HepG2 (cell line): ENCODE measurements around the gene CNOT10. TPM values are rescaled to one million over a fixed set of nuclear protein-coding genes. Genes with fewer than 3 reads are reported as not detected.
A peak's percentile ranks its signal among the peaks of the same experiment; 100 is the strongest.
"Not testable (repeated sequence)": the region's sequence is repeated elsewhere in the genome, so short reads cannot be mapped to it uniquely, and the experiment has no call there.

Experiments used
- ATAC-seq: fragments of 200-7000 bp; cut with Tn5 transposase; 3 replicates; pipeline ENCODE4 v1.9.1; 2020; ENCODE audit warnings: mild to moderate bottlenecking, moderate library complexity
- BruUV-seq: library from RNA; stranded (reverse); fragments of 400-500 nt; replicated peaks from 2 replicates; lab custom pipeline; 2021; lab: Mats Ljungman, UMichigan
- CTCF ChIA-PET: fragments of 300-600 bp; formaldehyde crosslinking; extraction: SDS; loops from one replicate; lab custom pipeline; 2021; ENCODE audit warnings: low total read pairs, inconsistent platforms, low intra/inter-chr PET ratio; lab: Yijun Ruan, JAX
- POLR2A ChIA-PET: fragments of 350-600 bp; sonication (Branson Sonifier 250); formaldehyde crosslinking; loops from one replicate; lab custom pipeline; 2020; ENCODE audit warnings: antibody characterized with exemption, inconsistent platforms; lab: Yijun Ruan, JAX
- DNase-seq: peaks from one replicate; pipeline ENCODE4 v3.0.0-alpha.2; 2015; ENCODE audit warnings: low spot score
- FAIRE-seq: peaks from 3 replicates; lab custom pipeline; 2011; peaks lifted over from hg19 to GRCh38; lab: Jason Lieb, UNC
- H2AFZ ChIP-seq: one replicate; pipeline ENCODE4 v1.6.1; 2011; ENCODE audit warnings: low read length, inconsistent platforms
- H3K27ac ChIP-seq: fragments of 300-600 bp; 3 replicates; pipeline ENCODE4 v1.8.0; 2011; ENCODE audit warnings: mixed run types, mild to moderate bottlenecking, mixed read lengths, low read length, inconsistent platforms; ENCODE audit not compliant: insufficient read depth; ENCODE audit errors: extremely low read length
- H3K27me3 ChIP-seq, 2 experiments: fragments of 200-600 bp in 1 of 2; 2 replicates in 1 of 2; 3 replicates in 1 of 2; pipeline versions ENCODE4 v1.6.0 to v1.8.0; 2011; ENCODE audit warnings: low read length in 2 of 2, mild to moderate bottlenecking in 2 of 2, moderate library complexity in 2 of 2, inconsistent platforms in 1 of 2; ENCODE audit not compliant: insufficient read depth in 2 of 2, control insufficient read depth in 1 of 2
- H3K36me3 ChIP-seq, 2 experiments: fragments of 200-600 bp in 1 of 2; replicated peaks in 1 of 2; 2 replicates in 1 of 2; 3 replicates in 1 of 2; pipeline versions ENCODE4 v1.5.1 to v1.8.0; 2011; ENCODE audit warnings: low read length in 2 of 2, inconsistent platforms in 1 of 2; ENCODE audit not compliant: insufficient read depth in 2 of 2, control insufficient read depth in 1 of 2
- H3K4me1 ChIP-seq: 2 replicates; pipeline ENCODE4 v1.5.1; 2012; ENCODE audit warnings: low read length, inconsistent platforms; ENCODE audit not compliant: insufficient read depth
- H3K4me2 ChIP-seq: 2 replicates; pipeline ENCODE4 v1.6.0; 2011; ENCODE audit warnings: low read depth, low read length, inconsistent platforms
- H3K4me3 ChIP-seq, 3 experiments: fragments of 200-600 bp in 1 of 3; sonication (generic), shearing (Covaris generic) in 1 of 3; replicated peaks in 1 of 3; 2 replicates each; pipeline ENCODE4 v1.5.1; 2011 to 2016; ENCODE audit warnings: low read length in 3 of 3, inconsistent platforms in 2 of 3, low read depth in 2 of 3, mild to moderate bottlenecking in 2 of 3, control low read depth in 1 of 3, mixed read lengths in 1 of 3; ENCODE audit not compliant: insufficient read depth in 1 of 3
- H3K79me2 ChIP-seq: one replicate; pipeline ENCODE4 v1.6.1; 2011; ENCODE audit warnings: low read length, inconsistent platforms; ENCODE audit not compliant: insufficient read depth
- H3K9ac ChIP-seq: 2 replicates; pipeline ENCODE4 v1.6.0; 2011; ENCODE audit warnings: mild to moderate bottlenecking, low read depth, low read length, inconsistent platforms; ENCODE audit not compliant: insufficient read depth
- H3K9me3 ChIP-seq: 2 replicates; pipeline ENCODE4 v1.5.1; 2012; ENCODE audit warnings: mild to moderate bottlenecking, low read length
- H4K20me1 ChIP-seq: 2 replicates; pipeline ENCODE4 v1.6.0; 2011; ENCODE audit warnings: inconsistent platforms, mild to moderate bottlenecking, low read length, moderate library complexity; ENCODE audit not compliant: insufficient read depth
- FOXM1 ChIP-seq: sonication (generic); formaldehyde crosslinking; IDR thresholded peaks from 2 replicates; pipeline ENCODE4 v1.5.0; 2020; ENCODE audit warnings: missing genetic modification reagents
- FOXP1 ChIP-seq, 2 experiments: fragments of 450-650 bp in 1 of 2; IDR thresholded peaks; 2 replicates each; pipeline ENCODE4 v1.6.1; 2017 to 2018; ENCODE audit warnings: antibody characterized with exemption in 1 of 2
- HNF1A ChIP-seq, 2 experiments: sonication (generic) in 1 of 2; formaldehyde crosslinking in 1 of 2; IDR thresholded peaks; 2 replicates each; pipeline versions ENCODE4 v1.4.0 to v1.6.1; 2016 to 2020; ENCODE audit warnings: borderline replicate concordance in 1 of 2, low read depth in 1 of 2, mild to moderate bottlenecking in 1 of 2, missing genetic modification reagents in 1 of 2
- KLF12 ChIP-seq: sonication (generic); formaldehyde crosslinking; IDR thresholded peaks from 2 replicates; pipeline ENCODE4 v1.4.0; 2020; ENCODE audit warnings: missing genetic modification reagents, borderline replicate concordance
- NFIB ChIP-seq: sonication (generic); formaldehyde crosslinking; IDR thresholded peaks from 2 replicates; pipeline ENCODE4 v1.9.0; 2021; ENCODE audit warnings: missing genetic modification reagents, mild to moderate bottlenecking, borderline replicate concordance
- NR1H2 ChIP-seq: sonication (generic); formaldehyde crosslinking; IDR thresholded peaks from 2 replicates; pipeline ENCODE4 v1.8.1; 2022; ENCODE audit warnings: low read depth, missing genetic modification reagents, borderline replicate concordance
- RBM22 ChIP-seq: fragments of 200-400 bp; formaldehyde crosslinking; optimal IDR thresholded peaks from 2 replicates; pipeline ENCODE3; 2017; ENCODE audit warnings: mild to moderate bottlenecking, low read length, moderate library complexity
- SP2 ChIP-seq: sonication (generic); formaldehyde crosslinking; IDR thresholded peaks from 2 replicates; pipeline ENCODE4 v1.5.1; 2020; ENCODE audit warnings: mild to moderate bottlenecking, missing genetic modification reagents
- SRSF1 ChIP-seq: fragments of 200-400 bp; formaldehyde crosslinking; optimal IDR thresholded peaks from 2 replicates; pipeline ENCODE3; 2017; ENCODE audit warnings: mild to moderate bottlenecking, low read depth, low read length, moderate library complexity
- WGBS: methylation state at CpG from one replicate; pipeline ENCODE4 v1.1.6; 2017; ENCODE audit warnings: low lambda C conversion rate; 5-methylcytosine and 5-hydroxymethylcytosine counted together
- in situ Hi-C: cut with HindIII; loops from 2 replicates; pipeline ENCODE4 v1.10.0; 2017; ENCODE audit warnings: low pct_unique_long_range_greater_than_20kb; ENCODE audit not compliant: extremely low pct_ligation_motif_present
- intact Hi-C: fragments of 100-400 bp; cut with micrococcal nuclease; formaldehyde crosslinking; loops from one replicate; pipeline ENCODE4 v1.10.0; 2022; ENCODE audit not compliant: unreplicated experiment
- polyA plus RNA-seq, 8 experiments: library from polyadenylated mRNA; depleted of rRNA in 3 of 8; stranded (reverse) in 7 of 8; unstranded in 1 of 8; fragments of >200 nt; fragmentation: Illumina TruSeq in 4 of 8; extraction: Trizol in 4 of 8; gene quantifications; 2 replicates each; pipeline versions ENCODE4 v1.2.1 to v1.2.3, GENCODE V29; 2011 to 2016; ENCODE audit warnings: low read depth in 4 of 8, missing spikeins in 1 of 8, mixed read lengths in 1 of 8; ENCODE audit not compliant: insufficient read depth in 1 of 8
- total RNA-seq, 5 experiments: library from RNA; depleted of rRNA; stranded (reverse); fragments of >200 nt; fragmentation: Illumina TruSeq; extraction: Trizol; gene quantifications; 2 replicates each; pipeline ENCODE4 v1.2.3, GENCODE V29; 2016; ENCODE audit warnings: low read depth in 1 of 5
- TF ChIP-seq, protein P1 (sequence below): sonication (generic); formaldehyde crosslinking; IDR thresholded peaks from 2 replicates; pipeline ENCODE4 v1.8.0; 2022; ENCODE audit warnings: missing genetic modification reagents, low read depth, mild to moderate bottlenecking, borderline replicate concordance

The CNOT10 gene
- total and polyA plus RNA-seq, 2 of the 13 experiments (the other 11 are each of a cell fraction or from before 2014, with no cell fraction given): 21.2 to 34.1 TPM

- TF ChIP-seq KLF12 (CRISPR knock-in tag) (0 out of 2 replicates have a peak, but pooled peaks have one; percentile 6), FOXP1 (IDR thresholded peaks at IDR 0.05) (0 out of 2 replicates have a peak, but pooled peaks have one; percentile 7)
- BruUV-seq; H4K20me1 ChIP-seq; H3K36me3 ChIP-seq; H3K27me3 ChIP-seq; H2AFZ ChIP-seq; ATAC-seq; DNase-seq; FAIRE-seq; H3K9me3 ChIP-seq; TF ChIP-seq FOXP1 (CRISPR knock-in tag; IDR thresholded peaks at IDR 0.05): not testable (repeated sequence)
- Histone ChIP-seq H3K4me1 (peaks cover 43% of the 10 kb centered on the region), H3K27ac (peak overlapping the region; percentile 85), H3K4me2 (peak overlapping the region; percentile 84), H3K9ac (peak overlapping the region; percentile 81; the same call in 1 of the 2 replicates), H3K79me2 (peaks cover 15% of the 10 kb centered on the region), H3K4me3 (peak overlapping the region in 2 of 3 experiments; percentile 71 to 81; a peak in 2 of 6 replicates)
- POLR2A ChIA-PET: interaction anchor here (1.0 to 7.4 kb wide), 5 partner anchors 11 to 121 kb away, joined by 3 to 57 read pairs (median 6); no protein-coding TSS in a partner anchor
- CTCF ChIA-PET: interaction anchor here (0.9 to 1.6 kb wide), 2 partner anchors 35 to 48 kb away, joined by 5 to 6 read pairs; no protein-coding TSS in a partner anchor
- in situ Hi-C loops (loop anchor here (5.0 kb wide), 2 partner anchors 35 to 45 kb away; partner anchors contain the start of gene TRIM71), intact Hi-C loops (loop anchor here (1.0 to 2.0 kb wide), 3 partner anchors 34 to 152 kb away; no protein-coding TSS in a partner anchor)
- whole genome bisulfite sequencing: 83% methylated on average over 9 of the region's 9 CpGs
Measured at GRCh38 chr3:32781969-32782270, 96.9 kb downstream of the CNOT10 start.

DNA sequence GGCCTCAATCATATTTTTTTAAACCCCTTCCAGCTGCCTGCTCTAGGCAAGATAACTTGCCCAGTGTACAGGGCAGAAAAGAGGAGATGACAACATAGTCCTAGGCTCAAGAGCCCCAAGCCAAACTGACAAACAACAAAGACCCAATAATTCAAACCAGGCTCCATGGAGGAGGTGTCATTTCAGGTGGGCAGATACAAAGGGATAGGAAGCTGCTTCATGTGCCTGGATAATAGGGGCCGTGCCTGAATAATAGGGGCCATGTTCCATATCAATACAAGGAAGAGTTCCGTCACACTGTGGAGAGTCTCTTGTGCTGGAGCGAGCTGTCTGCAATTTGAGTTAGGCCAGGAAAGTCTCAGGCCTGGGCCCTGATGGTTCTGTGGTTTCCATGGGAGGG, 97.4 kb downstream of the CNOT10 start:
- WGBS: 96% methylated on average over 3 of the region's 3 CpGs
- POLR2A ChIA-PET: interaction anchor here (1.0 to 7.4 kb wide), 5 partner anchors 10 to 120 kb away, joined by 3 to 57 read pairs (median 6); no protein-coding TSS in a partner anchor
- Histone ChIP-seq H3K27ac (peak overlapping the region; percentile 12), H3K4me2 (peak overlapping the region; percentile 84), H3K27me3 (no peaks in the 10 kb centered on the region; a peak in 1 of 5 replicates), H4K20me1 (no peaks in the 10 kb centered on the region), H3K9ac (no peak overlapping the region; the same call in 1 of the 2 replicates), H3K4me3 (peak overlapping the region in 1 of 3 experiments; percentile 81; a peak in 1 of 6 replicates), H3K9me3 (no peaks in the 10 kb centered on the region), H2AFZ (no peak overlapping the region), H3K36me3 (no peaks in the 10 kb centered on the region), H3K4me1 (peaks cover 43% of the 10 kb centered on the region), H3K79me2 (peaks cover 15% of the 10 kb centered on the region)
- in situ Hi-C loops (loop anchor here (5.0 kb wide), 2 partner anchors 35 to 45 kb away; partner anchors contain the start of gene TRIM71), intact Hi-C loops (no loop called here)
- FAIRE-seq (no peak), DNase-seq (no peak), ATAC-seq (no peak)
- CTCF ChIA-PET: interaction anchor here (0.9 kb wide), 1 partner anchor 34 kb away, joined by 5 read pairs; no protein-coding TSS in a partner anchor
- no TSS peak for BruUV-seq
- TF ChIP-seq RBM22 (no peak), NR1H2 (CRISPR knock-in tag) (no peak), NFIB (CRISPR knock-in tag) (no peak), HNF1A (IDR thresholded peaks at IDR 0.05; ENCODE audit: low read depth) (no peak), HNF1A (CRISPR knock-in tag; IDR thresholded peaks at IDR 0.05; ENCODE audit: borderline replicate concordance) (no peak), SRSF1 (no peak), FOXM1 (CRISPR knock-in tag) (no peak), SP2 (CRISPR knock-in tag) (no peak)
- TF ChIP-seq, protein P1, sequence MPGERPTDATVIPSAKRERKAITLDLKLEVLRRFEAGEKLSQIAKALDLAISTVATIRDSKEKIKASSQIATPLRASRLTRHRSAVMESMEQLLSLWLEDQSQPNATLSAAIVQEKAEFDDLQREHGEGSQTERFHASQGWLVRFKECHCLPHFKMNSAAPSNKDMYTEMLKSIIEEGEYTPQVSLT: no peak
